Activated CD8-positive, alpha-beta T cell treated with anti-CD3 and anti-CD28 coated beads, Interleukin-2, amount 10 ng/mL, durations not matched to agents 7 days and 5 days (primary cell): ENCODE results near the gene FCHSD2. TPM values are rescaled to one million over a fixed set of nuclear protein-coding genes. Genes with fewer than 3 reads are reported as not detected.

Experiments used
- ATAC-seq: fragments of 150-1000 bp; cut with Tn5 transposase; one replicate; pipeline ENCODE4 v1.10.0; 2021; ENCODE audit warnings: moderate library complexity
- CTCF ChIA-PET: fragments of 350-600 bp; sonication (Branson Sonifier 250); formaldehyde crosslinking; loops from one replicate; lab custom pipeline; 2021; ENCODE audit warnings: antibody characterized with exemption; lab: Charles Lee
- POLR2A ChIA-PET: fragments of 350-600 bp; sonication (Branson Sonifier 250); formaldehyde crosslinking; loops from one replicate; lab custom pipeline; 2021; ENCODE audit warnings: antibody characterized with exemption; lab: Charles Lee
- DNase-seq: peaks from one replicate; pipeline ENCODE4 v3.0.0-alpha.2; 2020
- H3K27ac Mint-ChIP-seq: one replicate; pipeline ENCODE4 v1.8.0; 2021; ENCODE audit warnings: mild to moderate bottlenecking, mixed read lengths
- H3K27me3 Mint-ChIP-seq: one replicate; pipeline ENCODE4 v1.8.0; 2021; ENCODE audit warnings: low read depth, mixed read lengths
- H3K36me3 Mint-ChIP-seq: one replicate; pipeline ENCODE4 v1.8.0; 2021; ENCODE audit warnings: low read depth, mixed read lengths
- H3K4me1 Mint-ChIP-seq: one replicate; pipeline ENCODE4 v1.8.0; 2021; ENCODE audit warnings: low read depth, mixed read lengths
- H3K4me3 Mint-ChIP-seq: one replicate; pipeline ENCODE4 v1.8.0; 2021; ENCODE audit warnings: mild to moderate bottlenecking, mixed read lengths
- H3K9me3 Mint-ChIP-seq: one replicate; pipeline ENCODE4 v1.8.0; 2022; ENCODE audit warnings: mixed read lengths; ENCODE audit not compliant: insufficient read depth
- total RNA-seq, 2 experiments: library from RNA; stranded (reverse); gene quantifications; one replicate each; pipeline ENCODE4 v1.2.3, GENCODE V29; 2021

FCHSD2 gene
- total RNA-seq, 2 experiments from 2014 or later, result 49.6 to 51.8 TPM

GRCh38 chr11:73018856-73019255, 123.3 kb downstream of the FCHSD2 start:
- H3K36me3 Mint-ChIP-seq, result peaks cover 21% of the 10 kb centered on the region
- H3K27me3 Mint-ChIP-seq, result no peaks in the 10 kb centered on the region
- POLR2A ChIA-PET, result no interaction called here
- H3K27ac Mint-ChIP-seq, result no peak overlapping the region
- peaks cover 15% of the 10 kb centered on the region for H3K9me3 Mint-ChIP-seq
- ATAC-seq (no peak), DNase-seq (no peak)
- no peak overlapping the region for H3K4me3 Mint-ChIP-seq
- CTCF ChIA-PET, result no interaction called here
- no peaks in the 10 kb centered on the region for H3K4me1 Mint-ChIP-seq

GRCh38 chr11:73017024-73017751, 124.9 kb downstream of the FCHSD2 start:
- CTCF ChIA-PET, result interaction anchor here (1.5 kb wide), 1 partner anchor 12 kb away, joined by 4 read pairs; no protein-coding TSS in a partner anchor
- Mint-ChIP-seq H3K9me3 (peaks cover 8% of the 10 kb centered on the region), H3K4me3 (no peak overlapping the region), H3K4me1 (no peaks in the 10 kb centered on the region), H3K27me3 (no peaks in the 10 kb centered on the region), H3K27ac (no peak overlapping the region), H3K36me3 (peaks cover 20% of the 10 kb centered on the region)
- POLR2A ChIA-PET, result no interaction called here
- no peak for DNase-seq
- ATAC-seq, result no peak

- H3K36me3 Mint-ChIP-seq, result peaks cover 52% of the 10 kb centered on the region
- no peaks in the 10 kb centered on the region for H3K4me1 Mint-ChIP-seq
- POLR2A ChIA-PET, result no interaction called here
- no peaks in the 10 kb centered on the region for H3K27me3 Mint-ChIP-seq
- ATAC-seq, result no peak
- no peak overlapping the region for H3K27ac Mint-ChIP-seq
- no peak for DNase-seq
- peaks cover 18% of the 10 kb centered on the region for H3K9me3 Mint-ChIP-seq
- no peak overlapping the region for H3K4me3 Mint-ChIP-seq
- CTCF ChIA-PET, result no interaction called here
These were observed 129.1 kb downstream of the FCHSD2 start for GRCh38 chr11:73013021-73013420.

- Mint-ChIP-seq H3K36me3 (peaks cover 58% of the 10 kb centered on the region), H3K4me3 (no peak overlapping the region), H3K9me3 (peaks cover 18% of the 10 kb centered on the region), H3K27ac (no peak overlapping the region), H3K27me3 (no peaks in the 10 kb centered on the region), H3K4me1 (no peaks in the 10 kb centered on the region)
- DNase-seq (no peak), ATAC-seq (no peak)
- ChIA-PET POLR2A (no interaction called here), CTCF (no interaction called here)
These were observed 129.8 kb downstream of the FCHSD2 start for GRCh38 chr11:73012121-73012863.

- ChIA-PET CTCF (no interaction called here), POLR2A (no interaction called here)
- no peaks in the 10 kb centered on the region for H3K4me1 Mint-ChIP-seq
- no peak overlapping the region for H3K4me3 Mint-ChIP-seq
- no peak for DNase-seq
- no peak overlapping the region for H3K27ac Mint-ChIP-seq
- no peak for ATAC-seq
- peaks cover 18% of the 10 kb centered on the region for H3K9me3 Mint-ChIP-seq
- H3K27me3 Mint-ChIP-seq, result no peaks in the 10 kb centered on the region
- peaks cover 61% of the 10 kb centered on the region for H3K36me3 Mint-ChIP-seq
These were observed 130.8 kb downstream of the FCHSD2 start for GRCh38 chr11:73011126-73011817.

GRCh38 chr11:73009972-73010371, 132.1 kb downstream of the FCHSD2 start:
- Mint-ChIP-seq H3K36me3 (peaks cover 63% of the 10 kb centered on the region), H3K4me3 (no peak overlapping the region), H3K27ac (no peak overlapping the region), H3K4me1 (no peaks in the 10 kb centered on the region), H3K27me3 (no peaks in the 10 kb centered on the region), H3K9me3 (peaks cover 18% of the 10 kb centered on the region)
- no peak for ATAC-seq
- ChIA-PET POLR2A (no interaction called here), CTCF (no interaction called here)
- no peak for DNase-seq

GRCh38 chr11:73004088-73004487, 138.0 kb downstream of the FCHSD2 start:
- ATAC-seq, result no peak
- Mint-ChIP-seq H3K27ac (no peak overlapping the region), H3K36me3 (peaks cover 41% of the 10 kb centered on the region), H3K4me3 (no peak overlapping the region), H3K27me3 (no peaks in the 10 kb centered on the region), H3K9me3 (peaks cover 3% of the 10 kb centered on the region), H3K4me1 (no peaks in the 10 kb centered on the region)
- DNase-seq, result no peak
- CTCF ChIA-PET, result no interaction called here
- POLR2A ChIA-PET, result no interaction called here

- no peaks in the 10 kb centered on the region for H3K4me1 Mint-ChIP-seq
- ATAC-seq, result no peak
- no peak for DNase-seq
- no peak overlapping the region for H3K4me3 Mint-ChIP-seq
- H3K9me3 Mint-ChIP-seq, result no peaks in the 10 kb centered on the region
- no peak overlapping the region for H3K27ac Mint-ChIP-seq
- CTCF ChIA-PET, result no interaction called here
- H3K27me3 Mint-ChIP-seq, result no peaks in the 10 kb centered on the region
- POLR2A ChIA-PET, result no interaction called here
- H3K36me3 Mint-ChIP-seq, result peaks cover 35% of the 10 kb centered on the region
These were observed 139.0 kb downstream of the FCHSD2 start for GRCh38 chr11:73003088-73003487.

GRCh38 chr11:73002214-73002613, 139.9 kb downstream of the FCHSD2 start:
- Mint-ChIP-seq H3K36me3 (peaks cover 29% of the 10 kb centered on the region), H3K27me3 (no peaks in the 10 kb centered on the region), H3K4me1 (no peaks in the 10 kb centered on the region), H3K9me3 (no peaks in the 10 kb centered on the region), H3K4me3 (no peak overlapping the region), H3K27ac (no peak overlapping the region)
- no peak for DNase-seq
- ChIA-PET POLR2A (no interaction called here), CTCF (no interaction called here)
- no peak for ATAC-seq

- Mint-ChIP-seq H3K4me1 (no peaks in the 10 kb centered on the region), H3K4me3 (no peak overlapping the region), H3K9me3 (no peaks in the 10 kb centered on the region), H3K27ac (no peak overlapping the region), H3K27me3 (no peaks in the 10 kb centered on the region), H3K36me3 (peaks cover 26% of the 10 kb centered on the region)
- ATAC-seq (no peak), DNase-seq (no peak)
- ChIA-PET CTCF (no interaction called here), POLR2A (no interaction called here)
These were observed 140.5 kb downstream of the FCHSD2 start for GRCh38 chr11:73001615-73002014.

- POLR2A ChIA-PET, result no interaction called here
- ATAC-seq (no peak), DNase-seq (no peak)
- Mint-ChIP-seq H3K27ac (no peak overlapping the region), H3K36me3 (peaks cover 17% of the 10 kb centered on the region), H3K27me3 (no peaks in the 10 kb centered on the region), H3K4me1 (no peaks in the 10 kb centered on the region), H3K4me3 (no peak overlapping the region), H3K9me3 (no peaks in the 10 kb centered on the region)
- CTCF ChIA-PET, result no interaction called here
These were observed 143.4 kb downstream of the FCHSD2 start for GRCh38 chr11:72998676-72999075.

- H3K27me3 Mint-ChIP-seq, result no peaks in the 10 kb centered on the region
- no peak overlapping the region for H3K27ac Mint-ChIP-seq
- CTCF ChIA-PET, result interaction anchor here (0.8 to 0.9 kb wide), 2 partner anchors 69 to 145 kb away, joined by 3 read pairs; partner anchors contain the start of gene FCHSD2
- no peaks in the 10 kb centered on the region for H3K4me1 Mint-ChIP-seq
- POLR2A ChIA-PET, result no interaction called here
- DNase-seq (no peak), ATAC-seq (no peak)
- peaks cover 16% of the 10 kb centered on the region for H3K36me3 Mint-ChIP-seq
- no peak overlapping the region for H3K4me3 Mint-ChIP-seq
- H3K9me3 Mint-ChIP-seq, result no peaks in the 10 kb centered on the region
These were observed 145.2 kb downstream of the FCHSD2 start for GRCh38 chr11:72996959-72997358.
